ENCODE measurements around the gene GSG1L. TPM values are rescaled to one million over a fixed set of nuclear protein-coding genes. Genes with fewer than 3 reads are reported as not detected.

GSG1L gene
- total RNA-seq, 1 experiment from 2014 or later, result not detected

- Histone ChIP-seq H2AFZ (no peak overlapping the region), H3K9me3 (ENCODE audit: insufficient read depth, low read depth) (no peaks in the 10 kb centered on the region), H3K4me3 (no peak overlapping the region), H3K36me3 (ENCODE audit: low read depth) (no peaks in the 10 kb centered on the region), H3K27ac (no peak overlapping the region), H3K9me2 (ENCODE audit: insufficient read depth) (no peaks in the 10 kb centered on the region), H3F3A (ENCODE audit: insufficient read depth, low read depth) (peaks cover 9% of the 10 kb centered on the region; the same call in 1 of the 2 replicates), H3K79me2 (ENCODE audit: low read depth) (no peaks in the 10 kb centered on the region), H3K4me2 (no peak overlapping the region), H3K27me3 (ENCODE audit: insufficient read depth, low read depth) (no peaks in the 10 kb centered on the region), H4K20me1 (ENCODE audit: insufficient read depth) (no peaks in the 10 kb centered on the region; the same call in 1 of the 2 replicates), H3K4me1 (replicated peaks; ENCODE audit: insufficient read depth) (no peaks in the 10 kb centered on the region)
- ChIA-PET CTCF (no interaction called here), POLR2A (ENCODE audit: unreplicated experiment) (interaction anchor here (0.6 kb wide), 1 partner anchor 33 kb away, joined by 5 read pairs; no protein-coding TSS in a partner anchor)
- DNase-seq, result no peak
- no TSS peak for BruUV-seq (replicated peaks)
- no peak for TF ChIP-seq CTCF (conservative IDR thresholded peaks at IDR 0.05)
- no peak for TF ChIP-seq EZH2 (IDR thresholded peaks at IDR 0.05; ENCODE audit: low read depth)
- intact Hi-C loops (cut with micrococcal nuclease; ENCODE audit: unreplicated experiment), result no loop called here
Measured at GRCh38 chr16:27775254-27775653, 288.3 kb downstream of the GSG1L start.

GRCh38 chr16:27774779-27775178 lies 288.7 kb downstream of the GSG1L start:
- BruUV-seq (replicated peaks), result no TSS peak
- ChIA-PET CTCF (no interaction called here), POLR2A (ENCODE audit: unreplicated experiment) (interaction anchor here (0.6 kb wide), 1 partner anchor 32 kb away, joined by 5 read pairs; no protein-coding TSS in a partner anchor)
- H3K4me2 ChIP-seq, result no peak overlapping the region
- no peaks in the 10 kb centered on the region for H3K36me3 ChIP-seq (ENCODE audit: low read depth)
- H3F3A ChIP-seq (ENCODE audit: insufficient read depth, low read depth), result peaks cover 9% of the 10 kb centered on the region; the same call in 1 of the 2 replicates
- H3K4me3 ChIP-seq, result no peak overlapping the region
- H3K4me1 ChIP-seq (replicated peaks; ENCODE audit: insufficient read depth), result no peaks in the 10 kb centered on the region
- no peaks in the 10 kb centered on the region for H3K9me2 ChIP-seq (ENCODE audit: insufficient read depth)
- DNase-seq, result no peak
- TF ChIP-seq CTCF (conservative IDR thresholded peaks at IDR 0.05) (no peak), EZH2 (IDR thresholded peaks at IDR 0.05; ENCODE audit: low read depth) (no peak)
- no peak overlapping the region for H2AFZ ChIP-seq
- intact Hi-C loops (cut with micrococcal nuclease; ENCODE audit: unreplicated experiment), result no loop called here
- no peak overlapping the region for H3K27ac ChIP-seq
- no peaks in the 10 kb centered on the region for H3K79me2 ChIP-seq (ENCODE audit: low read depth)
- no peaks in the 10 kb centered on the region for H3K9me3 ChIP-seq (ENCODE audit: insufficient read depth, low read depth)
- no peaks in the 10 kb centered on the region for H3K27me3 ChIP-seq (ENCODE audit: insufficient read depth, low read depth)
- no peaks in the 10 kb centered on the region; the same call in 1 of the 2 replicates for H4K20me1 ChIP-seq (ENCODE audit: insufficient read depth)

DNA sequence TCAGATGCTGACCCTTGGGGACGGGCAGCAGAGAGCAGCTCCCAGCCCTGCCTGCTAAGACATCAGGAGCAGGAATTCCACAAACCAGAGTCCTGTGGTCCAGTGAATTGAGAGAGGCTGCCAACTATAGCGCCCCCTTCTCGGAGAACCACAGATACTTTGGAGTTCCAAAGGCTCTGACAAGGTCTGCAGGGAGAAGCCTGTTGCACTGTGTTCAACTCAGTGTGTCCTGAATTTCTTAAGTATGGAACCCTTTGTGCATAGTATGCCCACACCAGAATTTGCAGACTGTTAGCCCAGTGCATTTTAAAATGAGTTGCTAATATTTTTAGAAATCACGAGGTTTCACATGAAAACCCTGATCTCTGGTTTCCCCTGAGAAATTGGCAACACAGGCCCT lies 290.2 kb downstream of the GSG1L start:
- Histone ChIP-seq H3K4me2 (no peak overlapping the region), H4K20me1 (ENCODE audit: insufficient read depth) (no peaks in the 10 kb centered on the region), H3K27me3 (ENCODE audit: insufficient read depth, low read depth) (no peaks in the 10 kb centered on the region), H3F3A (ENCODE audit: insufficient read depth, low read depth) (peaks cover 11% of the 10 kb centered on the region; the same call in 1 of the 2 replicates), H3K4me3 (no peak overlapping the region), H2AFZ (no peak overlapping the region), H3K27ac (no peak overlapping the region), H3K79me2 (ENCODE audit: low read depth) (no peaks in the 10 kb centered on the region), H3K9me3 (ENCODE audit: insufficient read depth, low read depth) (no peaks in the 10 kb centered on the region), H3K9me2 (ENCODE audit: insufficient read depth) (no peaks in the 10 kb centered on the region), H3K4me1 (replicated peaks; ENCODE audit: insufficient read depth) (no peaks in the 10 kb centered on the region), H3K36me3 (ENCODE audit: low read depth) (no peaks in the 10 kb centered on the region)
- CTCF ChIA-PET, result no interaction called here
- intact Hi-C loops (cut with micrococcal nuclease; ENCODE audit: unreplicated experiment), result no loop called here
- BruUV-seq (replicated peaks), result no TSS peak
- POLR2A ChIA-PET (ENCODE audit: unreplicated experiment), result no interaction called here
- DNase-seq, result no peak
- TF ChIP-seq EZH2 (IDR thresholded peaks at IDR 0.05; ENCODE audit: low read depth) (no peak), CTCF (conservative IDR thresholded peaks at IDR 0.05) (no peak)

All from PC-9 (cell line).